Islet precursor cell (in vitro differentiated cells): ENCODE measurements around the gene ANKRD13B.
A peak's percentile ranks its signal among the peaks of the same experiment; 100 is the strongest.
"Not testable (repeated sequence)": the region's sequence is repeated elsewhere in the genome, so short reads cannot be mapped to it uniquely, and the experiment has no call there.

Experiments used
- DNase-seq: peaks from one replicate; pipeline ENCODE4 v3.0.0-alpha.2; 2018

The ANKRD13B gene

GRCh38 chr17:29592850-29593551, at the start of gene ANKRD13B:
Gene ANKRD13B (plus strand): TSS chr17:29593132. CDS start chr17:29593622, 490 bp downstream.
- DNase-seq: no peak

- no peak for DNase-seq
Observed at GRCh38 chr17:29544066-29544465, 48.9 kb upstream of the ANKRD13B start.

- DNase-seq: no peak
Observed at GRCh38 chr17:29546085-29546484, 46.8 kb upstream of the ANKRD13B start.

- no peak for DNase-seq
Observed at GRCh38 chr17:29546830-29547229, 46.1 kb upstream of the ANKRD13B start.

- no peak for DNase-seq
Observed at GRCh38 chr17:29549177-29549923, 43.6 kb upstream of the ANKRD13B start.

- no peak for DNase-seq
Observed at GRCh38 chr17:29555840-29556239, 37.1 kb upstream of the ANKRD13B start.

- DNase-seq: peak; percentile 11
Observed at GRCh38 chr17:29557085-29557738, 35.7 kb upstream of the ANKRD13B start.

GRCh38 chr17:29557739-29558116, 35.2 kb upstream of the ANKRD13B start:
- DNase-seq: peak; percentile 20

GRCh38 chr17:29558139-29558538, 34.8 kb upstream of the ANKRD13B start:
- not testable (repeated sequence) for DNase-seq

- DNase-seq: no peak
Observed at GRCh38 chr17:29559640-29560039, 33.3 kb upstream of the ANKRD13B start.

GRCh38 chr17:29560316-29560715, 32.6 kb upstream of the ANKRD13B start:
- DNase-seq: peak; percentile 38

- peak; percentile 48 for DNase-seq
Observed at GRCh38 chr17:29561554-29562517, 31.1 kb upstream of the ANKRD13B start.

- DNase-seq: peak; percentile 53
Observed at GRCh38 chr17:29562615-29563014, 30.3 kb upstream of the ANKRD13B start.

- peak; percentile 23 for DNase-seq
Observed at GRCh38 chr17:29563816-29564215, 29.1 kb upstream of the ANKRD13B start.

GRCh38 chr17:29565643-29566472, 27.1 kb upstream of the ANKRD13B start:
- DNase-seq: peak; percentile 82

- peak; percentile 85 for DNase-seq
Observed at GRCh38 chr17:29566473-29567303, 26.2 kb upstream of the ANKRD13B start, which contains the start of gene ABHD15. Gene ABHD15 (minus strand): TSS chr17:29567037. CDS start chr17:29566966, 71 bp downstream.

- no peak for DNase-seq
Observed at GRCh38 chr17:29567304-29567553, 25.7 kb upstream of the ANKRD13B start.

GRCh38 chr17:29567554-29568330, 25.2 kb upstream of the ANKRD13B start:
- peak; percentile 87 for DNase-seq

GRCh38 chr17:29568331-29569244, 24.3 kb upstream of the ANKRD13B start, which contains the start of gene TP53I13:
Gene TP53I13 (plus strand): TSS chr17:29568701. CDS start chr17:29568759, 58 bp downstream.
- peak; percentile 96 for DNase-seq
